ENCODE measurements around the gene JAG1.

The JAG1 gene

DNA sequence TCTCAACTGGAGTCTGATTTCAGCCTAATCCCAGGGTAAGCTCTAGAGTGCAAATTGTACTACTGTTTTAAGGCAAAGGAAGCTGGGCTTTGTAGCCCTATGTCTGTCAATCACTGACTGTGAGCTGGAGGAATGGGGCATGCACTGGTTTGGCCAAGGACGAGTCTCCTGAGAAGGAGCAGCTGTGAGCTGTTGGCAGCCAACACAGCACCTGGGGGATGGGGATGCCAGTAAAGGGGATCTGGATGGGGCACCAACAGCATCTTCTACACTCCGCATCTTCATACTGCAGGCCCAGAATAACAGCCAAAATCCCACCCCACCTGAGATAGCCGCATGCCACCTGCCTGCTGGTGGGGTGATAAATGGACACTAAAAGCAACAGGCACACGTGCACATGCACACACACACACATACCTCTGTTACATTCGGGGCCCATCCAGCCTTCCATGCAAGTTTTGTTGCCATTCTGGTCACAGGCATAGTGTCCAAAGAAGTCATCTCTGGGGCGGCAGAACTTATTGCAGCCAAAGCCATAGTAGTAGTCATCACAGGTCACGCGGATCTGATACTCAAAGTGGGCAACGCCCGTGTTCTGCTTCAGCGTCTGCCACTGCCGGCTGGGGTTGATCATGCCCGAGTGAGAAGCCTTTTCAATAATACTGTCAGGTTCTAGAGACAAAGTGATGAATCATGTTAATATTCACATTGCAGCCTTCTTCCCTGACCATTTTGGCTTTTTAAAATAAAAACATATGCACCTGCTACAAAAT, 15.6 kb downstream of the JAG1 start:
- no peak for DNase-seq (ENCODE audit: low read depth)
- H3K4me3 ChIP-seq (ENCODE audit: low read depth, low read length) = no peak overlapping the region

- no peak for DNase-seq (ENCODE audit: low read depth)
- no peak overlapping the region for H3K4me3 ChIP-seq (ENCODE audit: low read depth, low read length)
Observed at GRCh38 chr20:10657453-10657852, 16.3 kb downstream of the JAG1 start.

GRCh38 chr20:10655720-10656669, 17.8 kb downstream of the JAG1 start:
- H3K4me3 ChIP-seq (ENCODE audit: low read depth, low read length) = no peak overlapping the region
- DNase-seq (ENCODE audit: low read depth) = no peak

DNA sequence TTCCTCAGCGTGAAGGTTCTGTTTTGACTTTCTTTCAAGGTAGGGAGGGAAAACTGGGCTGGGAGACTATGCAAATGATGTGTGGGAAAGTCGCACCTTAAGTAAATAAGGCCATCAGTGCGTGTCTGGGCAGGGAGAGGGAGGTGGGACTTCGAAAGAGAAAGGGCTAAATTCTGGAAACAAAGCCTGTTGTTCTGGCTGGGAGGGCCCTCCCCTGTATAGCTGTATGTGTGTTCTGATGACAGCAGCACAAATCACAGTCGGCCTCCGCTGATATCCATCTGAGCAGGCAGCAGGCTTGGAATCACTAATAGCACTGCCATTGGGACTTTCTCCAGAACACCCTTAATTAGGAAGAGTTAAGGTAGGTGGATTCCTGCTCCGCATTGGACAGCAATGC, 19.2 kb downstream of the JAG1 start:
- H3K4me3 ChIP-seq (ENCODE audit: low read depth, low read length) = no peak overlapping the region
- no peak for DNase-seq (ENCODE audit: low read depth)

- H3K4me3 ChIP-seq (ENCODE audit: low read depth, low read length) = no peak overlapping the region
- no peak for DNase-seq (ENCODE audit: low read depth)
Observed at GRCh38 chr20:10654250-10654610, 19.6 kb downstream of the JAG1 start.

DNA sequence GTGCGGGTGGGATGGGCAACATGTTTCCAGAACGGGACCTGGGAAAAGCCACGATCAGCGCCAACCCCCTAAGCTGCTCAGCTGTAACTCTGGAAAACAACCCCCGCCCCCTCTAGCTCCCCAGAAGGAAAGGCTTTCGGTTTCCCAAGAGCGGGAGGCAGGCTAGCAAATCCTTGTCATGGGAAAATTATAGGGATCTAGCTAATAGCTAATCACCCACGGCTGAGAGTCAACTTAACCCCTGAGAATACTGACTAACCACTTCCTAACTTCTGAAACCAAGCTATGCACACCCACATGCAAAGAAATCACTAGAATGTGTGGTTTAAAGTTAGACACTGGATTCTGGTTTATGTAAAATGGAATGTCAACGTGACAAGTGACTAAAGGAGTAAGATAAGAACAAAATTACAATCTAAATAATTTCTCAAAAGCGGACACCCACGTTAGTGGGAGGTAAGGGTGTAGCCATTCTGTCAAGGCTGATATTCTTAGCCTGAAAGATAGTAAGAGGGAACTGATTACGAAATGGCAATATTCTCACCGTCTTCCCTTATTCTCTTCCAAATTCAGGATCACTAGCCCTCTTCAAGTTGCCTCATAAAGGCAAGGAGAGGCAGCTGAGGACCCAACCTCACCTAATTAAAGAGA, 20.1 kb downstream of the JAG1 start:
- DNase-seq (ENCODE audit: low read depth) = peak; percentile 75
- H3K4me3 ChIP-seq (ENCODE audit: low read depth, low read length) = no peak overlapping the region

- H3K4me3 ChIP-seq (ENCODE audit: low read depth, low read length) = no peak overlapping the region
- DNase-seq (ENCODE audit: low read depth) = no peak
Observed at GRCh38 chr20:10652660-10653261, 21.0 kb downstream of the JAG1 start.

GRCh38 chr20:10652185-10652584, 21.6 kb downstream of the JAG1 start:
- no peak for DNase-seq (ENCODE audit: low read depth)
- H3K4me3 ChIP-seq (ENCODE audit: low read depth, low read length) = no peak overlapping the region

- no peak for DNase-seq (ENCODE audit: low read depth)
- no peak overlapping the region for H3K4me3 ChIP-seq (ENCODE audit: low read depth, low read length)
Observed at GRCh38 chr20:10651227-10651990, 22.4 kb downstream of the JAG1 start.

- no peak for DNase-seq (ENCODE audit: low read depth)
Observed at GRCh38 chr20:10649797-10650160, 24.0 kb downstream of the JAG1 start.

DNA sequence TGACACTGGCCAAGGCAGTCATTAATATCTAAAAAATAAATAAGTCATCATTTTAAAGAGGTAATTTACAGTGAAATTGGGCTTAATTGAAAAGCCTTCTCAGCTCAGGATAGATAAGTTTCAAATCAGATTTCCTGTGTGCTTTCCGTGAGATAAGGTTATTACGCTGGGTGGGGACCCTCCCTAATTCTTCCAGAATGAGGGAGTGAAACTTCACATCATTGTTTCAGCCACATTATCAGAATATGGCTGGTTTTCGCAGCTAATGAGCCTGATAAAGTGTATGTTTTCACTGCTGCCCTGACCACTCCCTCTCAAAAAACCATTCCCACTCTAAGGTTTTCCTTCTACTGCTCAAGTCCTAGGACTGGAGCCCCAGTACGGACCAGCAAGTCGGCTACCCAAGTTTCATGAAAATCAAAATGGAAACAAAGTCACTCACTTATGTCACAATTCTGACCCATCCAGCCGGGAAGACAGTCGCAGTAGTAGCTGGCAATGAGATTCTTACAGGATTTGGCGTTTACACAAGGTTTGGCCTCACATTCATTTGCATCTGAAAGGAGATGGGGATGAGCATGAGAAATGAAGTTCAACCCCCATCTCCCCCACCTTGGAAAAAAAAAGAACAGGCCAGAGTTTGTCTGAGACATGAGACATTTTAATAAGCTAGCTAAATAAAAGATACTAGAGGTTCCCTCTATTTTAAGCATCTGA, 24.6 kb downstream of the JAG1 start:
- no peak overlapping the region for H3K4me3 ChIP-seq (ENCODE audit: low read depth, low read length)
- no peak for DNase-seq (ENCODE audit: low read depth)

More at GRCh38 chr20:10649797-10650160, 24.0 kb downstream of the JAG1 start:
- H3K4me3 ChIP-seq (ENCODE audit: low read depth, low read length) = no peak overlapping the region

GRCh38 chr20:10648651-10649050, 25.1 kb downstream of the JAG1 start:
- no peak overlapping the region for H3K4me3 ChIP-seq (ENCODE audit: low read depth, low read length)
- peak; percentile 65 for DNase-seq (ENCODE audit: low read depth)

GRCh38 chr20:10647909-10648308, 25.9 kb downstream of the JAG1 start:
- DNase-seq (ENCODE audit: low read depth) = no peak
- H3K4me3 ChIP-seq (ENCODE audit: low read depth, low read length) = no peak overlapping the region

DNA sequence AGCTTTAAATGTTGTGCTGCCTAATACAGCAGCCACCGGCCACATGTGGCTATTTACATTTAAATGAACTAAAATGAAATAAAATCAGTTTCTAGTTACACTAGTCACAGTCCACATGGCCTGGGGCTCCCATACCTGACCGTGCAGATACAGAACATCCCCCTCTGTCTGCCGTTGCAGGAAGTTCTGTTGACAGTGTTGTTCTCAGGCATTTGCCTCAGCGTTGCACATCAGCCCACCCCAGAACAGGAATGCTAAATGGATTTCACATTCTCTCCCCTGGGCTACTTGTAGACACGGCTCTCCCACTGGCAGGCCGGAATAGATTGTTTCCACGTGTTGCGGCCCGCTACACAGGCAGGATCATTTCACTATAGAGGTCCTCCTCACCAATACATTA, 26.3 kb downstream of the JAG1 start:
- no peak for DNase-seq (ENCODE audit: low read depth)
- H3K4me3 ChIP-seq (ENCODE audit: low read depth, low read length) = no peak overlapping the region

DNA sequence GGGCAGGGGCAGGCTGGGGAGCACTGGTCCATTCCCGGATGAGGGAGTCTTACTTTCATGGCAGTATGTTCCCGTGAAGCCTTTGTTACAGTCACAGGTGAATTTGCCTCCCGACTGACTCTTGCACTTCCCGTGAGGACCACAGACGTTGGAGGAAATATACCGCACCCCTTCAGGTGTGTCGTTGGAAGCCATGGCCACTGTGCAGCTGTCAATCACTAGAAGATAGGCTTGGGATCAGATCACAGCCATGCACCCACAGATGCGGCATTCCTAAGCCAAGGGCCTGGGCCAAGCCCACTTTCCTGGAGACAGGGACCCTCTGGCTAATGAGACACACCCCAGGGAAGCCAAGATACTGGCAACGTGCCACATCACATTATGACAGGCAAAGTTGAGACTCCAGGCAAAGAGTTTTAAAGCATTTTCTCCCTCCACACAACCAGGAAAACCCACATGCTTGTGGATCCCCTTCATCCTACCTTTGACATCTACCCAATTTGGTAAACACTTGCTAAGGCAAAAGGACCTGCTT, 26.8 kb downstream of the JAG1 start:
- no peak for DNase-seq (ENCODE audit: low read depth)
- H3K4me3 ChIP-seq (ENCODE audit: low read depth, low read length) = no peak overlapping the region

DNA sequence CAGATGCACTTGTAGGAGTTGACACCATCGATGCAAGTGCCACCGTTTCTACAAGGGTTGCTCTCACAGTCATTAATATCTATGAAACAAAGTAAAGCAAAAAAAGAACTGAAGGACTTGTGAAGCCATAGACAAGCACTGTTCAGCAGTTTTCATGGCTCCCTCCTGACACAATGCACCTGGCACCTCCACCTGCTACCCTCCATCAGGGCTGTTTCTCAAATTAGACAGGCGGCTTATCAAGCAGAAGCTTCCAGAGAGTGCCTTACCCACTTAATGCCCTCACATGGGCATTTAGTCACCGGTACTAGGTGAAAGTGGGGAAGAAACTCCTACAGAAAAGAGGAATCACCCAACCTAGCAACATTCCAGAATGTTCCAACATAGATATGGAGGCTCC, 27.8 kb downstream of the JAG1 start:
- no peak overlapping the region for H3K4me3 ChIP-seq (ENCODE audit: low read depth, low read length)
- no peak for DNase-seq (ENCODE audit: low read depth)

DNA sequence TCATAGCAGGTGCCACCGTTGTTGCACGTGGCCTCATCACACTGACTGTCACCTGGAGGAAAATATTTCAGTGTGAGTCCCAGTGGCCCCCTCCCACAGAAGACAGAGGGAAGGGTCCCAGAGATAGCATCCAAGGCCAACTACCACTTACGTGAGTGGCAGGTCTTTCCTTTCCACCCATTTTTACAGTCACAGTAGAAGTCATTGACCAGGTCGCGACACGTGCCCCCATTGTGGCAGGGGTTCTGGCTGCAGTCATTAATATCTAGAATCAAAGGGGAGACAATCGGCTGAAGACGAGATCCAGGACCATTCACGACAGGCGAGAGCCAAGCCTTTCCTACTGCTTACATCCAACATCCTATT, 28.6 kb downstream of the JAG1 start:
- no peak overlapping the region for H3K4me3 ChIP-seq (ENCODE audit: low read depth, low read length)
- DNase-seq (ENCODE audit: low read depth) = no peak

- no peak for DNase-seq (ENCODE audit: low read depth)
- H3K4me3 ChIP-seq (ENCODE audit: low read depth, low read length) = no peak overlapping the region
Observed at GRCh38 chr20:10644458-10645204, 29.2 kb downstream of the JAG1 start.
